ENCODE measurements around the gene ALPP.
"Not testable (repeated sequence)": the region's sequence is repeated elsewhere in the genome, so short reads cannot be mapped to it uniquely, and the experiment has no call there.

Gene ALPP

GRCh38 chr2:232410238-232410900 is 31.8 kb downstream of the ALPP start:
- no peak for DNase-seq

GRCh38 chr2:232411901-232412629 is 33.5 kb downstream of the ALPP start:
- no peak for DNase-seq

- no peak for DNase-seq
These were observed 34.4 kb downstream of the ALPP start for GRCh38 chr2:232412986-232413385.

GRCh38 chr2:232415138-232415690 is 36.7 kb downstream of the ALPP start:
- no peak for DNase-seq

- DNase-seq, result no peak
These were observed 37.4 kb downstream of the ALPP start for GRCh38 chr2:232415736-232416520.

GRCh38 chr2:232416521-232417470 is 38.2 kb downstream of the ALPP start:
- no peak for DNase-seq

- DNase-seq, result no peak
These were observed 38.9 kb downstream of the ALPP start for GRCh38 chr2:232417489-232417888.

GRCh38 chr2:232418056-232418455 is 39.5 kb downstream of the ALPP start:
- no peak for DNase-seq

GRCh38 chr2:232418466-232419244 is 40.1 kb downstream of the ALPP start:
- DNase-seq, result no peak

- no peak for DNase-seq
These were observed 40.9 kb downstream of the ALPP start for GRCh38 chr2:232419245-232420072.

GRCh38 chr2:232420073-232420454 is 41.5 kb downstream of the ALPP start:
- DNase-seq, result no peak

GRCh38 chr2:232420463-232421188 is 42.1 kb downstream of the ALPP start:
- DNase-seq, result peak; percentile 56

GRCh38 chr2:232421189-232421785 is 42.7 kb downstream of the ALPP start:
- no peak for DNase-seq

- no peak for DNase-seq
These were observed 43.5 kb downstream of the ALPP start for GRCh38 chr2:232422051-232422450.

- not testable (repeated sequence) for DNase-seq
These were observed 44.4 kb downstream of the ALPP start for GRCh38 chr2:232422996-232423395.

- DNase-seq, result not testable (repeated sequence)
These were observed 44.9 kb downstream of the ALPP start for GRCh38 chr2:232423407-232423806.

GRCh38 chr2:232431705-232432590 is 53.4 kb downstream of the ALPP start:
- DNase-seq, result no peak

Data from NCI-H774 (cell line).